ENCODE results near the gene WDR77. TPM values are rescaled to one million over a fixed set of nuclear protein-coding genes. Genes with fewer than 3 reads are reported as not detected.
A peak's percentile ranks its signal among the peaks of the same experiment; 100 is the strongest.

The WDR77 gene
- total RNA-seq, 3 donors from 2014 or later, result 22.7 to 33.8 (median 30.2) TPM

DNA sequence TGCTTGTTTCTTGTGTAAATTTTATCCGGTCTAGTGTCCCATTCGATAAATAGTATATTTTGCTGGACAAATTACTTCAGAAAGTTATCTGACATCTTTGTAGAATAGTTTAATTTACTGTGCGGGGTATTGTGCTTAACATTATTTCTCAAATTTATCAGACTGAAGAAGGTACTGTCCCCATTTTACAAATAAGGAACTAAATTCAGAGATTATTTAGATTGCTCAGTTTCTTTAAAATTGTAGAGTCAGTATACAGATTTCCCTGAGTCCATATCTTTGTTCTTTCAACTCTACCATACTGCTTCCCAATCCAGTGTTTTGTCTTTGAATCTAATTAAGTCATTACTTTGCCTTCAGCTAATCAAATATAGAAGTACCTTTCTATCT lies 6.6 kb upstream of the WDR77 start:
- intact Hi-C loops (cut with DNase I; ENCODE audit: low total_unique reads), result loop anchor here (1.0 kb wide), 1 partner anchor 9 kb away; no protein-coding TSS in a partner anchor
- DNase-seq (ENCODE audit: low spot score in 2 of 2), result no peak
- Histone ChIP-seq H3K9me3 (no peaks in the 10 kb centered on the region), H3K27me3 (no peaks in the 10 kb centered on the region), H3K4me1 (peaks cover 0 to 11% of the 10 kb centered on the region in 2 donors), H3K4me3 (no peak overlapping the region), H3K27ac (no peak overlapping the region), H3K36me3 (peaks cover 6% of the 10 kb centered on the region)
- TF ChIP-seq POLR2AphosphoS5 (IDR thresholded peaks at IDR 0.05) (no peak), POLR2A (IDR thresholded peaks at IDR 0.05) (no peak), CTCF (IDR thresholded peaks at IDR 0.05) (no peak)

DNA sequence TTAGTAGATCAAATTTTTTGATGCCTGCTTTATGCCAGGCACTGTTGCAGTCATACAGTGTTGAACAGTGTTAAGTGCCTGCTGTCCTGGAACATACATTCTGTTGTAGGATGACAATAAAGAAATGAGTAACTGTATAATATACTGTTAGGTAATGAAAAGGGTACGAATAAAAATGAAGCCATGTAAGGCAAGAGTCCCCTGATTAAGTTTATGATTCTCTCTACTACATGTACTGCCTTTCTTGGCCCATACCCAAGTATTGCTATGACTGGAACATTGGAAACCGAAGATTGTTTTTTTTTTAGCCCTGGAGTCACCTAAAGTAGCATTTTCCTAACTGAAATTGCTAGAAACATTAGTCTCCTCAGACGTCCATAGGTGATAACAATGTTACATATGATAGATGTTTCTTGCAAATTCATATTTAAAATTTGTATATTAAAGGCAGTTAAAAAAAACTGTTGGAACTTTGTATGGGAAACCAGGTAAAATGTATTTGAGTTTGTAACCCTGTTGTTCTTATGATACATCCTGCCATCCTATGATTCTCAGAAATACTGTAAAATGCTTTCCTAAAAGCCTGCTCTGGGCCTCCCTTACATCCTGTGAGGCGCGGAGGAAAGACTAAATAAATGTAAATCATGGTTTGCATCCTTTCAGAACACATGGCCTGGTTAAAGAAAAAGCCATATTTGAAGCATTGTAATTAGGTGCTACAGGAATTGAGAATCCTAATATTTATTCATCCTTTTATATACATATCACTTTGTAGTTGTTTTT lies 6.0 kb upstream of the WDR77 start:
- no peak for TF ChIP-seq CTCF (IDR thresholded peaks at IDR 0.05)
- TF ChIP-seq POLR2A (IDR thresholded peaks at IDR 0.05), result no peak
- no peak for TF ChIP-seq POLR2AphosphoS5 (IDR thresholded peaks at IDR 0.05)
- no peaks in the 10 kb centered on the region for H3K9me3 ChIP-seq
- no peak for DNase-seq (ENCODE audit: low spot score in 2 of 2)
- intact Hi-C loops (cut with DNase I; ENCODE audit: low total_unique reads), result loop anchor here (1.0 kb wide), 1 partner anchor 9 kb away; no protein-coding TSS in a partner anchor
- no peak overlapping the region for H3K4me3 ChIP-seq
- H3K4me1 ChIP-seq, result peaks cover 0 to 17% of the 10 kb centered on the region in 2 donors
- H3K27me3 ChIP-seq, result no peaks in the 10 kb centered on the region
- no peak overlapping the region for H3K27ac ChIP-seq
- H3K36me3 ChIP-seq, result peaks cover 6% of the 10 kb centered on the region

GRCh38 chr1:111453706-111454105 lies 4.7 kb upstream of the WDR77 start:
- Histone ChIP-seq H3K36me3 (peaks cover 6% of the 10 kb centered on the region), H3K4me1 (peaks cover 0 to 19% of the 10 kb centered on the region in 2 donors), H3K27me3 (no peaks in the 10 kb centered on the region), H3K9me3 (no peaks in the 10 kb centered on the region), H3K4me3 (no peak overlapping the region), H3K27ac (no peak overlapping the region)
- intact Hi-C loops (cut with DNase I; ENCODE audit: low total_unique reads), result no loop called here
- TF ChIP-seq POLR2AphosphoS5 (IDR thresholded peaks at IDR 0.05), result no peak
- no peak for TF ChIP-seq CTCF (IDR thresholded peaks at IDR 0.05)
- no peak for TF ChIP-seq POLR2A (IDR thresholded peaks at IDR 0.05)
- DNase-seq (ENCODE audit: low spot score in 2 of 2), result no peak

- Histone ChIP-seq H3K4me1 (peaks cover 0 to 19% of the 10 kb centered on the region in 2 donors), H3K27me3 (no peaks in the 10 kb centered on the region), H3K9me3 (no peaks in the 10 kb centered on the region), H3K27ac (no peak overlapping the region), H3K36me3 (peaks cover 2% of the 10 kb centered on the region), H3K4me3 (no peak overlapping the region)
- DNase-seq (ENCODE audit: low spot score in 2 of 2), result no peak
- TF ChIP-seq CTCF (IDR thresholded peaks at IDR 0.05) (no peak), POLR2A (IDR thresholded peaks at IDR 0.05) (no peak), POLR2AphosphoS5 (IDR thresholded peaks at IDR 0.05) (no peak)
- intact Hi-C loops (cut with DNase I; ENCODE audit: low total_unique reads), result no loop called here
Measured at GRCh38 chr1:111452581-111452980, 3.5 kb upstream of the WDR77 start.

- H3K27ac ChIP-seq, result peak overlapping the region; percentile 85 to 90
- intact Hi-C loops (cut with DNase I; ENCODE audit: low total_unique reads), result no loop called here
- H3K4me3 ChIP-seq, result peak overlapping the region; percentile 79 to 95 (median 81)
- no peaks in the 10 kb centered on the region for H3K36me3 ChIP-seq
- no peak for TF ChIP-seq POLR2AphosphoS5 (IDR thresholded peaks at IDR 0.05)
- TF ChIP-seq POLR2A (IDR thresholded peaks at IDR 0.05), result no peak
- no peak for TF ChIP-seq CTCF (IDR thresholded peaks at IDR 0.05)
- H3K9me3 ChIP-seq, result no peaks in the 10 kb centered on the region
- H3K4me1 ChIP-seq, result peaks cover 0 to 19% of the 10 kb centered on the region in 2 donors
- DNase-seq (ENCODE audit: low spot score in 2 of 2), result no peak
- no peaks in the 10 kb centered on the region for H3K27me3 ChIP-seq
Measured at GRCh38 chr1:111450185-111450584, 1.1 kb upstream of the WDR77 start.
